Peyer's patch (tissue), 4 donors: ENCODE measurements around the gene DAZAP1. TPM values are rescaled to one million over a fixed set of nuclear protein-coding genes. Genes with fewer than 3 reads are reported as not detected.
A peak's percentile ranks its signal among the peaks of the same experiment; 100 is the strongest.

Experiments
- DNase-seq, 3 donors: peaks; one replicate each; pipeline ENCODE4 v3.0.0-alpha.2; 2017 to 2019
- H3K27ac ChIP-seq, 4 donors: fragments of 200-600 bp; sonication (generic); one replicate each; pipeline ENCODE4 v1.5.1; 2016 to 2019
- H3K27me3 ChIP-seq, 2 donors: fragments of 200-600 bp; sonication (generic); one replicate each; pipeline ENCODE4 v1.5.1; 2019
- H3K36me3 ChIP-seq, 3 donors: fragments of 200-600 bp; sonication (generic); one replicate each; pipeline ENCODE4 v1.5.1; 2016 to 2019
- H3K4me1 ChIP-seq, 4 donors: fragments of 200-600 bp; sonication (generic); one replicate each; pipeline ENCODE4 v1.5.1; 2016 to 2019
- H3K4me3 ChIP-seq, 4 donors: fragments of 200-600 bp; sonication (generic); 1 replicate in 3 of 4; 2 replicates in 1 of 4; pipeline ENCODE4 v1.5.1; 2016 to 2019; ENCODE audit warnings: mild to moderate bottlenecking in 1 of 4
- H3K9me3 ChIP-seq, 4 donors: fragments of 200-600 bp; sonication (generic); one replicate each; pipeline ENCODE4 v1.5.1; 2016 to 2019; ENCODE audit warnings: mild to moderate bottlenecking in 1 of 4
- CTCF ChIP-seq, 6 experiments: fragments of 450-650 bp in 4 of 6; fragments of 200-600 bp in 2 of 6; sonication (generic) in 1 of 6; IDR thresholded peaks; one replicate each; pipeline ENCODE4 v1.5.1; 2017 to 2019; ENCODE audit warnings: antibody characterized with exemption in 6 of 6, mild to moderate bottlenecking in 3 of 6, moderate library complexity in 1 of 6
- POLR2A ChIP-seq, 2 donors: fragments of 450-650 bp; IDR thresholded peaks; one replicate each; pipeline ENCODE4 v1.5.1; 2017; ENCODE audit warnings: antibody characterized with exemption in 2 of 2, mild to moderate bottlenecking in 2 of 2, moderate library complexity in 2 of 2
- total RNA-seq, 4 donors: library from RNA; depleted of rRNA; stranded (reverse); fragments of >200 nt; gene quantifications; one replicate each; pipeline ENCODE4 v1.1.0, GENCODE V29; 2016

The DAZAP1 gene
- total RNA-seq, 4 donors from 2014 or later, result 37.5 to 90.9 (median 58.2) TPM

GRCh38 chr19:1426736-1427135, 19.4 kb downstream of the DAZAP1 start:
- H3K36me3 ChIP-seq, result peaks cover 0 to 86% (median 0%) of the 10 kb centered on the region in 3 donors
- H3K4me1 ChIP-seq, result peaks cover 0 to 7% (median 1%) of the 10 kb centered on the region in 4 donors
- no peaks in the 10 kb centered on the region for H3K9me3 ChIP-seq
- H3K27ac ChIP-seq, result no peak overlapping the region
- TF ChIP-seq CTCF (IDR thresholded peaks at IDR 0.05) (no peak), POLR2A (IDR thresholded peaks at IDR 0.05) (no peak)
- no peak overlapping the region for H3K4me3 ChIP-seq
- DNase-seq, result no peak
- no peaks in the 10 kb centered on the region for H3K27me3 ChIP-seq

GRCh38 chr19:1427221-1427920, 20.0 kb downstream of the DAZAP1 start:
- Histone ChIP-seq H3K36me3 (peaks cover 0 to 86% (median 0%) of the 10 kb centered on the region in 3 donors), H3K9me3 (no peaks in the 10 kb centered on the region), H3K4me3 (no peak overlapping the region), H3K27me3 (no peaks in the 10 kb centered on the region), H3K4me1 (peaks cover 0 to 7% (median 1%) of the 10 kb centered on the region in 4 donors), H3K27ac (no peak overlapping the region)
- TF ChIP-seq POLR2A (IDR thresholded peaks at IDR 0.05) (no peak), CTCF (IDR thresholded peaks at IDR 0.05) (no peak)
- DNase-seq, result no peak

GRCh38 chr19:1428738-1429391, 21.5 kb downstream of the DAZAP1 start:
- no peak for DNase-seq
- no peak for TF ChIP-seq CTCF (IDR thresholded peaks at IDR 0.05)
- no peak for TF ChIP-seq POLR2A (IDR thresholded peaks at IDR 0.05)
- H3K36me3 ChIP-seq, result peaks cover 0 to 86% (median 0%) of the 10 kb centered on the region in 3 donors
- H3K4me3 ChIP-seq, result no peak overlapping the region
- H3K27ac ChIP-seq, result peak overlapping the region in 2 of 4 donors; percentile 24 to 39
- H3K4me1 ChIP-seq, result peaks cover 0 to 6% (median 1%) of the 10 kb centered on the region in 4 donors
- no peaks in the 10 kb centered on the region for H3K9me3 ChIP-seq
- H3K27me3 ChIP-seq, result no peaks in the 10 kb centered on the region

- peak overlapping the region in 2 of 4 donors; percentile 24 to 39 for H3K27ac ChIP-seq
- H3K36me3 ChIP-seq, result peaks cover 0 to 93% (median 0%) of the 10 kb centered on the region in 3 donors
- no peaks in the 10 kb centered on the region for H3K9me3 ChIP-seq
- H3K4me1 ChIP-seq, result no peaks in the 10 kb centered on the region
- TF ChIP-seq POLR2A (IDR thresholded peaks at IDR 0.05), result no peak
- TF ChIP-seq CTCF (IDR thresholded peaks at IDR 0.05), result no peak
- no peak overlapping the region for H3K4me3 ChIP-seq
- no peaks in the 10 kb centered on the region for H3K27me3 ChIP-seq
- DNase-seq, result peak in 2 of 3 donors; percentile 65 to 72
These were observed 22.4 kb downstream of the DAZAP1 start for GRCh38 chr19:1429750-1430149.

- no peak for DNase-seq
- H3K4me3 ChIP-seq, result no peak overlapping the region
- TF ChIP-seq POLR2A (IDR thresholded peaks at IDR 0.05) (no peak), CTCF (IDR thresholded peaks at IDR 0.05) (no peak)
- no peaks in the 10 kb centered on the region for H3K9me3 ChIP-seq
- no peaks in the 10 kb centered on the region for H3K27me3 ChIP-seq
- peak overlapping the region in 1 of 4 donors; percentile 39 for H3K27ac ChIP-seq
- H3K36me3 ChIP-seq, result peaks cover 0 to 95% (median 0%) of the 10 kb centered on the region in 3 donors
- no peaks in the 10 kb centered on the region for H3K4me1 ChIP-seq
These were observed 22.9 kb downstream of the DAZAP1 start for GRCh38 chr19:1430246-1430645.
